PFSK-1 (cell line): ENCODE data around the gene AGER.

Experiments
- POLR2AphosphoS5 ChIP-seq: IDR thresholded peaks from 2 replicates; pipeline ENCODE4 v1.6.1; 2012; ENCODE audit warnings: low read depth, mild to moderate bottlenecking, control low read depth, low read length, moderate library complexity
- REST ChIP-seq, 2 experiments: IDR thresholded peaks; 2 replicates each; pipeline versions ENCODE4 v1.6.1 to v1.8.0; 2011 to 2012; ENCODE audit warnings: low read depth in 2 of 2, low read length in 2 of 2, control low read depth in 1 of 2, inconsistent platforms in 1 of 2, mild to moderate bottlenecking in 1 of 2, moderate library complexity in 1 of 2; ENCODE audit not compliant: insufficient read depth in 1 of 2
- SIN3A ChIP-seq: IDR thresholded peaks from 2 replicates; pipeline ENCODE4 v1.6.1; 2012; ENCODE audit warnings: mild to moderate bottlenecking, low read length, moderate library complexity, borderline replicate concordance; ENCODE audit not compliant: insufficient read depth
- TAF1 ChIP-seq: IDR thresholded peaks from 2 replicates; pipeline ENCODE4 v1.6.1; 2012; ENCODE audit warnings: low read length, control low read depth, borderline replicate concordance; ENCODE audit not compliant: insufficient read depth

DNA sequence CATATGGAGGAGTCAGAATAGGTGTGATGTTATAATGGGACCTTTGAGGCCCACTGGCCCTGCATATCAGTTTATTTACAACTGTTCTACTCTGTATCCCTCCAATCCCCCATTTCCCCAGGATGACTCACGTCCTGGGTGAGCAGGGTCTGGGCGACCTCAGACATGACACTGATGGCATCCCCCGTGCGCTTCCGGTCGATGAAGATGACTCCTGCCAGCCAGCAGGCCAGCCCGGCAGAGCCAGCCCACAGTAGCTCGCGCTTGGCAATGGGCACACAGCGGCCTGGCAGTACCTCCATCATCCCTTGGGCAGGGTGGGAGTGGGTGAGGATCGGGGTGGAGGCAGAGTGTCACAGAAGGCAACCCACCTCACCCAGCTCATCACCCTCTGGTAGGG, 13.8 kb downstream of the AGER start:
- TF ChIP-seq REST (IDR thresholded peaks at IDR 0.05; ENCODE audit: insufficient read depth in 1 of 2, low read depth in 2 of 2, low read length in 2 of 2) (no peak), SIN3A (no peak), POLR2AphosphoS5 (no peak), TAF1 (no peak)
